GM18520 (cell line): Measurements from ENCODE around the gene CCER1.
A peak's percentile ranks its signal among the peaks of the same experiment; 100 is the strongest.

Experiments used
- ATAC-seq: cut with Tn5 transposase; IDR thresholded peaks from one replicate; pipeline ENCODE4 v1.9.1; 2021; ENCODE audit not compliant: unreplicated experiment

Gene CCER1

DNA sequence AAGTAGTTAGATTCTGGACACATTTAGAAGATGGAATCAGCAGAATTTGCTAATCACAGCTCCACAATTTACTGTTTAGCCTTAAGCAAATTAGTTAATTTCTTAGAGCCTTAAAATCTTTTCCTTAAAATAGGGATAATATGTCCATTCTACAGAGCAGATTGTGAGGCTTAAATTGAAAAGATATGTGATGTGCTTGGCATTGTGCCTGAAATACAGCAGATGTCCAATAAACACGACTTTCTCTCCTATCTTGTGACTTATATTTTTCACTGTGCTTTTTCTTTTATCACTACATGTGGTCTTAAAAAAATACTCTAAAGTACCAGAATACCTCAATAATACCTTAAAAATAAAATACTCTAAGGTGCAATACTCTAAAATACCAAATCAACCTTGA, 30.6 kb downstream of the CCER1 start:
- ATAC-seq = no peak

DNA sequence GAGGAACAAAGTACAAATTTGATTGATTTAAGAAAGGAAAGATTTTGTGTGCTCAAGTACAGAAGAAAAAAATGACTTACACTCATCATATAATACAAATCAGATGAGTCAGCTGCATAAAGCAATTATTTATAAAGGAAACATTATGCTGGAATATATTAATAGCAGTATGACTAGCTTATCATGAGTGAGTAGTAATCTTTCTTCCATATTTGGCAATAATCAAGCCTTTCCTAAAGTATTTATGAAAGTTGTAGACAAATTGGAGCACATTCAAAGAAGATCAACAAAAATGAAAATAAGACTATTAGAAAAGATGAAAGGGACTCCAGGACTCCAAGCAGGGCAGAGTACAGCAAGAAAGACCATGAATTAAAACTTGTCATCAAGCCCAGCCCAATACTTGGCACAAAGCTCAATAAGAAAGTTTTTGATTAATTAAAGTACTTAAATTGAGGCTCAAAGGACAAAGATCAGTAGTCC, 32.8 kb downstream of the CCER1 start:
- ATAC-seq = no peak

DNA sequence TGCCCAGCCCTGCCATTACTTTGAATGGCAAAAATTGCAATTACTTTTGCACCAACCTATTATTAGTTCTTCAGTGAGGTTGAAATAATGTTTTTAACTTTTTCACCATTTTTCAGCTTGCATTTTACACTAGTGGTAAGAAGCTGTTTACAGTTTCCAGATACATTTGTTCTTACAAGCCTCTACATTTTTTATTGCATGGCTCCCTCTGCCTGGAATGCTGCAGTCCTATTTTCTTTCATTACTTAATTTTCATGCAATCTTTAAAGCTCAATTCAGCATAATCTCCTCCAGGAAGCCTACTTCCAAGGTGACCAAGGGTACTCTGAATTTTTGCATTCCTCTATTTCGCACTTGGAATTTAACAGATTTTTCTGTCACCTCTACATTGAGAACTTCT, 33.4 kb downstream of the CCER1 start:
- ATAC-seq = no peak

DNA sequence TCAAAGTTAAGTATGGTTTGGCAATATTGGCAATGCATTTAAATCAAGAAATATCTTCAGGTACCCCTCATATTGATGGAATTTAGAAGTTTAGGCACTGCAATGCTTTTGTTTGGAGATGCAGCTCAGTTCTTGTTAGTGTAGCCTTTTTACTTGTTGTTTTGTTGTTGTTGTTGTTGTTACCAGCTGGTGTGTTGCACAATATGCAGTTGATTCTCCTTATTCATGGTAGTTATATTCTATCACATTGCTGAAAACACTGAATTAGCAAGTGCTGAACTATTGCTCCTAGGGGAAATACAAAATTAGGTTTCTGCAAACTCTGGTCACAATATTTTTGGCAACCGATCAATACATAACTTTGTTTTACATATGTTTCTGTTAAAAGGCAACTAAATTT, 34.8 kb downstream of the CCER1 start:
- no peak for ATAC-seq

DNA sequence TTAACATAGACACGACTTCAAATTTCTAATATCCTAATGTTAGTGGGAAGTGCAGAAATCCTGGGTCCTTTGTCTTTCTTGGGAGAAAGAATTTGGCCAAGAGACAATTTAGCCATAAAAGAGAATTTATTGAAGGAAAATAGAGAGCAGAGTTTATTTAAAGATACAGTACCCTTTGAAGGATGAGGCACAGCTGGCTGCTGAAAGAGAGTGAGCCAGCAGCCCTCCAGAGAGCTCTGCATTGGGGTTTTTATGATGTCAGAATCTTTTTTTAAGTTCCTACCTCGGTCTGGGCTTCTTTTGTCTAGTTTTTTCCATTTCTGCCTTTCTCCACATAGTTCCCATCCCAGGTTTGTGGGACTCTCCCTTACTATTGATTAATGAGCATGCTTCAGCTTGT, 37.5 kb downstream of the CCER1 start:
- no peak for ATAC-seq

DNA sequence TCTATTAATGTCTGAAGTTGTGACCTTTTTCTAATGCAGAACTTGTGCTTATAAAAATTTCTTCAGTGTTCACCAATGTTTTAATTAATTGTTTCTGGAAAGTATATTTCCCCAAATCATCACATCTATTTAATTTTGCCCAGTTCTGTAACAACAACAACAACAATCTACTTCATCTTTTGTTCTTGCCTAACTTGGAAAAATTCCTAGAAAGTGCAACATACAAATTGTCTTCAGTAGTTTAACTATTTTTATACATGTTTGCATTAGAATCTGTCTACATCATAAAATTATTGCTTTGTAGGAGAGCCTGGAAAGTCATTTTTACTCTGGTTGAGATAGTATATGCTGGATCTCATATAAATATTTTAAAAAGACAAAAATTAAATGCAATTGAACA, 38.5 kb downstream of the CCER1 start:
- ATAC-seq = no peak

DNA sequence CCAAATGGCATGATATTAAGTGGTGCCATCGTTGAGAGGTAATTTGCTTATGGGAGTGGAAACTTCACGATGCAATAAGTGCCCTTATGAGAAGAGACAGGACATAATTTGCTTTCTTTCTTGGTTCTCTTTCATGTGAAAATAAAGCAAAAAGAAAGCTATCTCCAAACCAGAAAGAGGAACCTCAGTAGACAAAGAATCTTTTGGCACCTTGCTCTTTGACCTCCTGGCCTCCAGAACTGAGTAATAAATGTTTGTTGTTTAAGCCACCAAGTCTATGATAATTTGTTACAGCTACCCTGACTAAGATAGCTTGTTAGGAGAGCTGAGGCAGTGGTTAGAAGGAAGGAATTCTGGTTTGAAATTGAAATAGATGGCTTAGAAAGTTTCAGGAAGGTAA, 39.6 kb downstream of the CCER1 start:
- peak; percentile 48 for ATAC-seq

DNA sequence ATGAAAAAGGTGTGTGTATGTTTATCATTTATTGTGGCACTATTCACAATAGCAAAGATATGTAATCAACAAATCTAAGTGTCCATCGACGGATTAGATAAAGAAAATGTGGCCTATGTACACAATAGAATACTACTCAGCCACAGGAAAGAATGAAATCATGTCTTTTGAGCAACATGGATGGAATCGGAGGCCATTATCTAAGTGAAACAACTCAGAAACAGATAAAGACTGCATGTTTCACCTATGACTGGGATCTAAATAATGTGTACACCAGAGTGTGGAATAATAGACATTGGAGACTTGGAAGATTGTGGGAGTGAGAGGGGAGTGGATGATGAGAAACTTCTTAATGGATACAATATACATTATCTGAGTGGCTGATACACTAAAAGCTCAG, 44.0 kb downstream of the CCER1 start:
- ATAC-seq = no peak

DNA sequence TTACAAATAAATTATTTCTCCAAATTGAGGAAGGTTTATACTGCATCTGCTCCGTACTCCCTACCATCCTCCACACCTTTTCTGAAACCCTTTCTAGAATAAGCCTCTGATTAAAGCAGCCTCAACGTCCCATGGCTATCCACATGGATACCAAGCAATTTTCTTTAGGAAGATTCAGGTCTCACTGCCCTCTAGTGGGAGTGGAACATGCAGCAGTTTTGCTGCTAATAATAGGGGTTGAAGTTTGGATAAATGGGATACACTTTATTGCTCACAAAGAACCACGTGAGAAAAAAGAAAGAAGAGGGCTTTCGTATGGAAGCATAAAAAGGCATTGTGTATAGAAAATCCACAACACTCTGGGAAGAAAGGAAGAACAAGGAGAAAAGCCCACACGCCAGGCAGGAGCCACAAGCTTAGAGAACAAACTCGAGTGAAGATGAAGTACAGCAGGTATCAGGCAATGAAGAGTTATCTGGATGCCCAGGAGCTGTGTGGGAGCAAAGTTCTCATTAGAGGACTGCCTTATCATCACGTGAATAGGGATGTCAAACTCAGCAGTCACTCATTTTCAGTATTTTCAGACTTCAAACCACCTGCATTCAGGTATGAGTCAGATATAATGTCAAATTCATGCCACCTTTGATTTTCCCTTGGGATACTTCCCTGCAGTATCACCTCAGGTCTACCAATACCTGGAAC, 45.8 kb downstream of the CCER1 start:
- no peak for ATAC-seq

DNA sequence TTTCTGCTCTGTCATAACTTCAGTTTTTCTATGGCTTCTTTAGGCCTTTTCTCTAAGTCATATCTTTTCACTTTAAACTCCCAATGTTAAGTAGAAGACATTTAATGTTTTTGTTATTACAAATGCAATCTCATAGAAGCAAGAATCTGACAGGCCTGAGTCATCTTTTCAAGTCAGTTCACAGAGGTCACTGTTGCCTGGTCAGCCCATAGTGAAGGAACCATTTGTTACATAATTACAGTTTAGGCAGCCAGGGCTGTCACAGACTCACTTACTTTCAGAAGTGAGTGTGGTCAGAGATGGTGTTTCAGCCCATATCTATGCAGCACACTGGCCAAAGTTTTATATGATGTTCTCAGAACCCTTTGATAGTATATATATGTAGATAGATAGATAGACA, 46.5 kb downstream of the CCER1 start:
- no peak for ATAC-seq

DNA sequence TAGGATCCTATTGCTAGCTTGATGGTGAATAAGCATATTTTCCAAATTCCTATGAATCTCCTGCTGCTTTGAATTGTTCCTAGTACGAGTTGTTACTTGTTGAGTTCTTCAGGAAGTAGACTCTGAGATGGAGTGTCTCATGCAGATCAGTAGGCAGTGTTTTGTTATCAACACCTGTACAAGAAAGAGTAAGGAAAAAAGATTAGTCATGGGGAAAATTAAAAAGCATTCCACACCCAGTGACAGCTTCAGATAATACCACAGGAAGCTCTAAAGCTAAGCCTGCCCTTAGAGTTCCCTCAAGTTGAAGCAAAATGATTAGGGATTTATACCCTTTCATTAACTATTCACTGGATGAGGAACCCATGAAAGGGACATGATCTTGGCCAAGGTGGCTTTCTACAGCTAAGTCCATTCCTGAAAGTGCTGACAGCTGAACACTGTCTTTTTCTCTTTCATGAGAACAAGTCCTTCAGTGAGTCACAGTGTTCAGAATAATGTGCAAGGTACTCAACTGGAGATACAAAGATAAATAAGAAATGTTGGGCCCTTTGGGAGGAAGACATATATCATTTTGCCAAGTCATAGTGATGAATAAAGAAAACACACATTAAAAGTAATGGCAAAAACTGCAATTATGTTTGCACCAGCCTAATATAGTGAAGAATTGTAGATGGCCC, 49.1 kb downstream of the CCER1 start:
- ATAC-seq = no peak

DNA sequence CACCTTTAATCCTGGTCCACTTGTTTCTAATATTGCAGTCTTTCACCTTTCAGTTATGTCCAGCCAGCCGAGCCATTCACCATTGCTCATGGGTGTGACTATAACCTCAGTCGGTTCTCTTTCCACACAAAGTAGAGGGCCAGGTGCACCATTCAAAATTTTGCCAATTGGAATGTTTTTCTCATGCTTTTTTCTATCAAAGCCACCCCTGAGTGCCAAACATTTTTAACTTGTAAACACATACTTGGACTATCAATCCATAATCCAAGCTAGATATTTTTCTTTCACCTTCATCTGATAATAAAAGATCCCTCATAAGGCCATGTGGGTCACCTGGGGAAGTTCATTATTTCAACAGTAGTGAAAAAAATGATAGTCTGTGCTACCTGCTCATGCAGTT, 52.4 kb downstream of the CCER1 start:
- ATAC-seq = no peak
